OCI-LY7 (cell line): ENCODE results near the gene LBR.

Experiments
- EZH2phosphoT487 ChIP-seq: fragments of 200-600 bp; sonication (generic); IDR thresholded peaks from 2 replicates; pipeline ENCODE4 v1.6.1; 2018; ENCODE audit warnings: low read depth, borderline replicate concordance, mild to moderate bottlenecking, mixed run types, antibody characterized with exemption, low read length, moderate library complexity, mixed read lengths
- TF ChIP-seq, protein P1 (sequence below): fragments of 200-600 bp; sonication (generic); conservative IDR thresholded peaks from 2 replicates; pipeline ENCODE4 v1.5.1; 2014; ENCODE audit warnings: mild to moderate bottlenecking, antibody characterized with exemption, low read length, moderate library complexity, mixed read lengths

DNA sequence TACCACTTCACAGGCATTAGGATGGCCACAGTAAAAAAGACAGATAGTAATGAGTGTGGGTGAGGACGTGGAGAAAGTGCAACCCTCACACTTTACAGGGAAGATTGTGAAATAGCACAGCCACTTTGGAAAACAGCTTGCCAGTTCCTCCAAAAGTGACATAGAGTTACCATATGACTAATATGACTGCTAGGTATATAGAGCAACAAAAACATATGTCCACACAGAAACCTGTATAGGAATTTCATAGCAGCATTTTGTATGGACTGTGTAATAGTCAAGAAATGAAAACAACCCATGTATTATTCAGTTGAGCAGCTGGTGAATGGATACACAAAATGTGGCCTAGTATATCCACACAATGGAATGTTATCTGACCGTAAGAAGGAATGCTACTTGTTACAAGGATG lies 30.4 kb upstream of the LBR start:
- TF ChIP-seq, protein P1, sequence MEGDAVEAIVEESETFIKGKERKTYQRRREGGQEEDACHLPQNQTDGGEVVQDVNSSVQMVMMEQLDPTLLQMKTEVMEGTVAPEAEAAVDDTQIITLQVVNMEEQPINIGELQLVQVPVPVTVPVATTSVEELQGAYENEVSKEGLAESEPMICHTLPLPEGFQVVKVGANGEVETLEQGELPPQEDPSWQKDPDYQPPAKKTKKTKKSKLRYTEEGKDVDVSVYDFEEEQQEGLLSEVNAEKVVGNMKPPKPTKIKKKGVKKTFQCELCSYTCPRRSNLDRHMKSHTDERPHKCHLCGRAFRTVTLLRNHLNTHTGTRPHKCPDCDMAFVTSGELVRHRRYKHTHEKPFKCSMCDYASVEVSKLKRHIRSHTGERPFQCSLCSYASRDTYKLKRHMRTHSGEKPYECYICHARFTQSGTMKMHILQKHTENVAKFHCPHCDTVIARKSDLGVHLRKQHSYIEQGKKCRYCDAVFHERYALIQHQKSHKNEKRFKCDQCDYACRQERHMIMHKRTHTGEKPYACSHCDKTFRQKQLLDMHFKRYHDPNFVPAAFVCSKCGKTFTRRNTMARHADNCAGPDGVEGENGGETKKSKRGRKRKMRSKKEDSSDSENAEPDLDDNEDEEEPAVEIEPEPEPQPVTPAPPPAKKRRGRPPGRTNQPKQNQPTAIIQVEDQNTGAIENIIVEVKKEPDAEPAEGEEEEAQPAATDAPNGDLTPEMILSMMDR: no peak
- no peak for TF ChIP-seq EZH2phosphoT487
